ENCODE measurements around the gene ASTN2. TPM values are rescaled to one million over a fixed set of nuclear protein-coding genes. Genes with fewer than 3 reads are reported as not detected.

Gene ASTN2
- total RNA-seq, 1 donor from 2014 or later = 15.9 TPM

- Mint-ChIP-seq H3K4me3 (peak overlapping the region; percentile 89), H3K27me3 (no peaks in the 10 kb centered on the region), H3K9me3 (no peaks in the 10 kb centered on the region), H3K4me1 (ENCODE audit: unreplicated experiment) (peaks cover 34% of the 10 kb centered on the region), H3K36me3 (peaks cover 4% of the 10 kb centered on the region), H3K27ac (peak overlapping the region; percentile 77)
- TF ChIP-seq CTCF (conservative IDR thresholded peaks at IDR 0.05) = no peak
- no peak for DNase-seq (ENCODE audit: extremely low spot score, unreplicated experiment)
Measured at GRCh38 chr9:116686693-116687073, 728.2 kb downstream of the ASTN2 start.

GRCh38 chr9:116686135-116686534 is 728.7 kb downstream of the ASTN2 start:
- Mint-ChIP-seq H3K36me3 (peaks cover 4% of the 10 kb centered on the region), H3K4me1 (ENCODE audit: unreplicated experiment) (peaks cover 28% of the 10 kb centered on the region), H3K4me3 (peak overlapping the region; percentile 89), H3K27ac (peak overlapping the region; percentile 77), H3K27me3 (no peaks in the 10 kb centered on the region), H3K9me3 (no peaks in the 10 kb centered on the region)
- TF ChIP-seq CTCF (conservative IDR thresholded peaks at IDR 0.05) = no peak
- no peak for DNase-seq (ENCODE audit: extremely low spot score, unreplicated experiment)

GRCh38 chr9:116685166-116685565 is 729.7 kb downstream of the ASTN2 start:
- Mint-ChIP-seq H3K4me1 (ENCODE audit: unreplicated experiment) (peaks cover 28% of the 10 kb centered on the region), H3K9me3 (no peaks in the 10 kb centered on the region), H3K4me3 (no peak overlapping the region), H3K27ac (no peak overlapping the region), H3K36me3 (peaks cover 4% of the 10 kb centered on the region), H3K27me3 (no peaks in the 10 kb centered on the region)
- TF ChIP-seq CTCF (conservative IDR thresholded peaks at IDR 0.05) = no peak
- no peak for DNase-seq (ENCODE audit: extremely low spot score, unreplicated experiment)

- DNase-seq (ENCODE audit: extremely low spot score, unreplicated experiment) = no peak
- no peak for TF ChIP-seq CTCF (conservative IDR thresholded peaks at IDR 0.05)
- Mint-ChIP-seq H3K4me1 (ENCODE audit: unreplicated experiment) (peaks cover 20% of the 10 kb centered on the region), H3K4me3 (no peak overlapping the region), H3K27me3 (no peaks in the 10 kb centered on the region), H3K9me3 (no peaks in the 10 kb centered on the region), H3K27ac (no peak overlapping the region), H3K36me3 (peaks cover 4% of the 10 kb centered on the region)
Measured at GRCh38 chr9:116683535-116683934, 731.3 kb downstream of the ASTN2 start.

GRCh38 chr9:116674210-116674980 is 740.5 kb downstream of the ASTN2 start:
- no peak for DNase-seq (ENCODE audit: extremely low spot score, unreplicated experiment)
- H3K36me3 Mint-ChIP-seq = peaks cover 10% of the 10 kb centered on the region
- H3K27ac Mint-ChIP-seq = no peak overlapping the region
- H3K4me1 Mint-ChIP-seq (ENCODE audit: unreplicated experiment) = peaks cover 13% of the 10 kb centered on the region
- no peak for TF ChIP-seq CTCF (conservative IDR thresholded peaks at IDR 0.05)
- no peak overlapping the region for H3K4me3 Mint-ChIP-seq
- H3K27me3 Mint-ChIP-seq = no peaks in the 10 kb centered on the region
- peaks cover 7% of the 10 kb centered on the region for H3K9me3 Mint-ChIP-seq
